Measurements from ENCODE around the gene ANXA11.
"Not testable (repeated sequence)": the region's sequence is repeated elsewhere in the genome, so short reads cannot be mapped to it uniquely, and the experiment has no call there.

Gene ANXA11

DNA sequence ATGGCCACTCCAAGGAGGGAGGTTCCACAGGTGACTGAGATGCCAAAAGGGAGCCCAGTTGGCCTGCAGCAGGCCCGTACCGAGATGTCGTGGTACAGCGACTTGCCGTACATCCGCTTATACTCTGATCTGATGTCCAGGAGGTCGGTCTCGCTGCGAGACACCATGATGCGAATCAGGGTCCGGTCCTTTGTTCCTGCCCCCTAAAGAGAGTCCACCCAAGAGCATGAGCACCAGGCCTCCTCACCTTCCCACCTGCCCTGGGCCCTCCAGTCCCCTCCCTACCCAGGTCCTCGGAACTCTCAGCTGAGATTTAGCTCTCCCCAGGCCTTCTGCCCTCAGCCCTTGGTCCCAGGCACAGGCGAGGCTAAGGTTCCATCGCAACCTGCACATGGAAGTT lies 47.8 kb downstream of the ANXA11 start:
- peaks cover 70% of the 10 kb centered on the region for H3K36me3 Mint-ChIP-seq (ENCODE audit: low read depth)
- H3K27me3 Mint-ChIP-seq (ENCODE audit: low read depth): no peaks in the 10 kb centered on the region
- H3K4me3 Mint-ChIP-seq: no peak overlapping the region
- peaks cover 10% of the 10 kb centered on the region for H3K4me1 Mint-ChIP-seq (ENCODE audit: low read depth)
- no peak overlapping the region for H3K27ac Mint-ChIP-seq
- H3K9me3 Mint-ChIP-seq: no peaks in the 10 kb centered on the region

DNA sequence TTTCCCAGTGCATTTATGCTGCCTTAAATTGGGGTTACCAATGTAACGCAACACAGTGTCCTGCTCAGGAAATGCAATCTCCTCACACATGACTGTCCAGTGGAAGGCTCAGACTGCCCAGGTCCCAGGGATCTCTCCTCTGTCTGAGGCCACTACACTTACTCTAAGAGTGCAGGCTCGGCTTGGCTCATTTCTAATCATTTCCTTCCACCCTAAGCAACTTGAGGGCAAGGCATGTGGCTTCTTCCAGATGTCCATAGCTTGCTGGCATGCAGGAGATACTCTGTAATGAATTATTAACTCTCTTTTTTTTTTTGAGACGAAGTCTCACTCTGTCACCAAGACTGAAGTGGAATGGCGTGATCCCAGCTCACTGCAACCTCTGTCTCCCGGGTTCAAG lies 49.1 kb downstream of the ANXA11 start:
- no peaks in the 10 kb centered on the region for H3K27me3 Mint-ChIP-seq (ENCODE audit: low read depth)
- H3K36me3 Mint-ChIP-seq (ENCODE audit: low read depth): peaks cover 63% of the 10 kb centered on the region
- H3K9me3 Mint-ChIP-seq: no peaks in the 10 kb centered on the region
- peaks cover 10% of the 10 kb centered on the region for H3K4me1 Mint-ChIP-seq (ENCODE audit: low read depth)
- H3K27ac Mint-ChIP-seq: no peak overlapping the region
- no peak overlapping the region for H3K4me3 Mint-ChIP-seq

DNA sequence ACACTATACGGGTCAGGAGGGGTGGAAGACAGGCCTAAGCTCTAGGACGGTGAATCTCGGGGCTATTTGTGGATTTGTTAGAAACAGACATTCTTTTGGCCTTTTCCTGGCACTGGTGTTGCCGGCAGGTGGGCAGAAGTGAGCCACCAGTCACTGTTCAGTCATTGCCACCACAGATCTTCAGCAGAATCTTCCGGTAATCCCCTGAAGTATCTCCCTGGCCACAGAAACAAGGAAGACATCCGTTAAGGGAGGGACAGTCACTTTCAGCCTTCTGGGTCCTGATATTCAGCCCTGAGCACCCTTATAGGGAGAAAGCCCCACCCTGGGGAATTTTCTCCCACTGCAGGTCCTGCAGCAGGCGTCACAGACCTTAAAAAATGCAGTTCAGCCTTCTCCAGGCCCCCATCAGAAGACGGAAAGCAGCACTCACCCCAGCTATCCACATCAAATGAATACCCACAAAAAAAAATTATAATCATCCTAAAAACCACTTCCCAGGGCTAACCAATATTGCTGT lies 49.6 kb downstream of the ANXA11 start:
- Mint-ChIP-seq H3K4me3 (no peak overlapping the region), H3K27ac (no peak overlapping the region), H3K4me1 (ENCODE audit: low read depth) (peaks cover 10% of the 10 kb centered on the region), H3K36me3 (ENCODE audit: low read depth) (peaks cover 62% of the 10 kb centered on the region), H3K27me3 (ENCODE audit: low read depth) (no peaks in the 10 kb centered on the region), H3K9me3 (no peaks in the 10 kb centered on the region)

GRCh38 chr10:80154978-80155695 lies 50.2 kb downstream of the ANXA11 start:
- H3K27ac Mint-ChIP-seq: no peak overlapping the region
- H3K9me3 Mint-ChIP-seq: no peaks in the 10 kb centered on the region
- H3K36me3 Mint-ChIP-seq (ENCODE audit: low read depth): peaks cover 64% of the 10 kb centered on the region
- no peak overlapping the region for H3K4me3 Mint-ChIP-seq
- H3K4me1 Mint-ChIP-seq (ENCODE audit: low read depth): peaks cover 10% of the 10 kb centered on the region
- no peaks in the 10 kb centered on the region for H3K27me3 Mint-ChIP-seq (ENCODE audit: low read depth)

DNA sequence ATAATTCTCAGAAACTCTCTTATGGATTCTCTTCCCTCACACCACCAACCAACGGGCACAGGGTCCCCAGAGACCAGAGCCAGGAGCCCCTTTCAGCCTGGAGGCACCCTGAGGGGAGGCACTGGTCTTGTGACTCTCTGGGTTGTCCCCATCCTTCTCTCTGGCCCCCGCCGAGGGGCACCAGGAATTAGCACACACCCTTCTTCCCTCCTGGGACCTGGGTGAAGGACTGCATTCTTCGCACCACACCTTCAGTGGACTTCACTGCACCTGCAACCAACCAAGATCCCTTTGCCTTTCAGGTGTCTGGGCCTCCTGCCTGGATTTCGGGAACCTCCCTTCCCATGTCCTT lies 50.7 kb downstream of the ANXA11 start:
- no peaks in the 10 kb centered on the region for H3K27me3 Mint-ChIP-seq (ENCODE audit: low read depth)
- no peaks in the 10 kb centered on the region for H3K9me3 Mint-ChIP-seq
- peaks cover 8% of the 10 kb centered on the region for H3K4me1 Mint-ChIP-seq (ENCODE audit: low read depth)
- no peak overlapping the region for H3K4me3 Mint-ChIP-seq
- H3K27ac Mint-ChIP-seq: no peak overlapping the region
- peaks cover 64% of the 10 kb centered on the region for H3K36me3 Mint-ChIP-seq (ENCODE audit: low read depth)

GRCh38 chr10:80153460-80153859 lies 51.9 kb downstream of the ANXA11 start:
- Mint-ChIP-seq H3K36me3 (ENCODE audit: low read depth) (peaks cover 66% of the 10 kb centered on the region), H3K4me3 (no peak overlapping the region), H3K27me3 (ENCODE audit: low read depth) (no peaks in the 10 kb centered on the region), H3K9me3 (no peaks in the 10 kb centered on the region), H3K4me1 (ENCODE audit: low read depth) (no peaks in the 10 kb centered on the region), H3K27ac (no peak overlapping the region)

- Mint-ChIP-seq H3K4me3 (no peak overlapping the region), H3K27me3 (ENCODE audit: low read depth) (no peaks in the 10 kb centered on the region), H3K9me3 (no peaks in the 10 kb centered on the region), H3K36me3 (ENCODE audit: low read depth) (peaks cover 60% of the 10 kb centered on the region), H3K4me1 (ENCODE audit: low read depth) (no peaks in the 10 kb centered on the region), H3K27ac (no peak overlapping the region)
Measured at GRCh38 chr10:80152820-80153219, 52.5 kb downstream of the ANXA11 start.

DNA sequence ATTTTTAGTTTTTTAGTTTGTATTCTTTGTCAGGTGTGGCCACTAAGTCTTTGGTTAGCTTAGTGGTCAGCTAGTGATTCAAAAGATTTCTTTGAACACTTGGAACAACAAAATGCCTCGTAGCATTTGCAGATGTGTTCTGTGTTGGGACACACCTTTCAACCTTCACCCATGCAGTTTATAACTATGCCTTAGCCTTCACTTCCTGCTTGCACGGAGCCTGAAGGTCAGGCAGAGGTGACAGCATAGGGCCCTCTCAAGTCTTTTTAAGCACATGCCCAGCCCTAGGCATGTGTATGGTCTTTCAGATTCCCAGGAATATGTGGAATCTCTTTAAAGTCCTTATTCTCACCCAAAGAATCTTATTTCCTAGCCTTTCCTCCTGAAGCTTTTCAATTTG lies 55.2 kb downstream of the ANXA11 start:
- peaks cover 6% of the 10 kb centered on the region for H3K4me1 Mint-ChIP-seq (ENCODE audit: low read depth)
- no peak overlapping the region for H3K4me3 Mint-ChIP-seq
- no peaks in the 10 kb centered on the region for H3K27me3 Mint-ChIP-seq (ENCODE audit: low read depth)
- no peak overlapping the region for H3K27ac Mint-ChIP-seq
- H3K36me3 Mint-ChIP-seq (ENCODE audit: low read depth): peaks cover 47% of the 10 kb centered on the region
- no peaks in the 10 kb centered on the region for H3K9me3 Mint-ChIP-seq

DNA sequence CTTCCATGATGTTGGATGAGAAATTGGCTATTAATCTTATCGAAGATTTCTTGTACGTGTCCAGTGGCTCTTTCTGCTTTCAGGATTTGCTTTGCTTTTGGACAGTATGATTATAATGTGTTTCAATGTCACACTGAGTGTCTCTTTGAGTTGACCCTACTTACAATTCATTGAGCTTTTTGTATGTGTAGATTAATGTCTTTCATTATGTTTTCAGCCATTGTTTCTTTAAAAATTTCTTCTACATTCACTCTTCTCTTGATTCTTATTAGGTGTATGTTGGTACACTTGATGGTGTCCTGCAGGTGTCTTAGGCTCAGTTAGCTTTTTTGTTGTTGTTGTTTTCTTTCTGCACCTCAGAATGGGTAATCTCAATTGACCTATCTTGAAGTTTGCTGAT lies 56.2 kb downstream of the ANXA11 start:
- Mint-ChIP-seq H3K4me3 (no peak overlapping the region), H3K9me3 (no peaks in the 10 kb centered on the region), H3K4me1 (ENCODE audit: low read depth) (peaks cover 13% of the 10 kb centered on the region), H3K36me3 (ENCODE audit: low read depth) (peaks cover 41% of the 10 kb centered on the region), H3K27ac (no peak overlapping the region), H3K27me3 (ENCODE audit: low read depth) (no peaks in the 10 kb centered on the region)

GRCh38 chr10:80148166-80148805 lies 57.1 kb downstream of the ANXA11 start:
- Mint-ChIP-seq H3K4me1 (ENCODE audit: low read depth) (peaks cover 18% of the 10 kb centered on the region), H3K9me3 (no peaks in the 10 kb centered on the region), H3K27me3 (ENCODE audit: low read depth) (no peaks in the 10 kb centered on the region), H3K36me3 (ENCODE audit: low read depth) (peaks cover 35% of the 10 kb centered on the region), H3K27ac (no peak overlapping the region), H3K4me3 (no peak overlapping the region)

DNA sequence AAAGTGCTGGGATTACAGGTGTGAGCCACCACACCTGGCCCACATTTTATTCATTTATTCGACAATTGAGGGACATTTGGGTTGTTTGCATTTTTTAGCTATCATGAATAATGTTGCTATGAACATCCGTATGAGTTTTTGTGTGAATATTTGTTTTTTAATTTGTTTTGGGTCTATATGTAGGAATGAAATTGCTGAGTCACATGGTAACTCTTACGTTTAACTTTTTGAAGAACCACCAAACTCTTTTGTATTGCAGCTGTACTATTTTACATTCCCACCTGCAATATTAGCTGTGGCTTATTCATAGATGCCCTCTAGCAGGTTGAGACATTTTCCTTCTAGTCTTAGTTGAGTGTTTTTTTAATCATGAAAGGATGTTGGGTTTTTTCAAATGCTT lies 58.4 kb downstream of the ANXA11 start:
- Mint-ChIP-seq H3K27me3 (ENCODE audit: low read depth) (no peaks in the 10 kb centered on the region), H3K27ac (no peak overlapping the region), H3K4me3 (no peak overlapping the region), H3K9me3 (no peaks in the 10 kb centered on the region), H3K36me3 (ENCODE audit: low read depth) (peaks cover 30% of the 10 kb centered on the region), H3K4me1 (ENCODE audit: low read depth) (peaks cover 18% of the 10 kb centered on the region)

DNA sequence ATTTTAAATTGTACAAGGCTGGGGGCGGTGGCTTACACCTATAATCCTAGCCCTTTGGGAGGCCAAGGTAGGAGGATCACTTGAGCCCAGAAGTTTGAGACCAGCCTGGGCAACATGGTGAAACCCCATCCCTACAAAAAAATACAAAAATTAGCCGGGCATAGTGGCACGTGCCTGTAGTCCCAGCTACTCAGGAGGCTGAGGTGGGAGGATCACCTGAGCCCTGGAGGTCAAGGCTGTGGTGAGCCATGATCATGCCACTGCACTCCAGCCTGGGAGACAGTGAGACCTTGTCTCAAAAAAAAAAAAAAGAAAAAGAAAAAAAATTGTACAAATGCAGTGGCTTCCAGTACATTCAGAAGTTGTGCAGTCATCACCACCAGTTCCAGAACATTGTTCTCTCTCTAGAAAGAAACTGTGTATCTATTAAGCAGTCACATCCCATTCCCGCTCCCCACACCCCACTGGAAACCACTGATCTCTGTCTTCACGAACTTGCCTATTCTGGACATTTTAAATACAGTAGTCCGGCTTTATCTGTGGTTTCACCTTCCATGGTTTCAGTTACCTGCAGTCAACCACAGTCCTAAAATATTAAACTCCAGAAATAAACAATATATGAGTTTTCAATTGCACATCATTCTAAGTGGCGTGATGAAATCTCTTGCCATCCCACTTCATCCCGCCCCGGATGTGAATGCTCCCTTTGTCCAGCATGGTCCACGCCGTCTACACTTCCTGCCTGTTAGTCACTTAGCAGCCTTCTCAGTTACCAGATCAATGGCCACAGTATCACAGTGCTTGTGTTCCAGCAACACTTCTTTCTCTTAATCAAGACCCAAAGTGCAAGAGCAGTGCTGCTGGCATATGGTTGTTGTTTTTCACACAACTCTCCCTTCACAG lies 59.7 kb downstream of the ANXA11 start:
- Mint-ChIP-seq H3K4me1 (ENCODE audit: low read depth) (peaks cover 18% of the 10 kb centered on the region), H3K36me3 (ENCODE audit: low read depth) (peaks cover 22% of the 10 kb centered on the region), H3K27ac (peak overlapping the region; percentile 66)
- H3K4me3 Mint-ChIP-seq; H3K9me3 Mint-ChIP-seq; H3K27me3 Mint-ChIP-seq (ENCODE audit: low read depth): not testable (repeated sequence)

- H3K27ac Mint-ChIP-seq: peak overlapping the region; percentile 63
Measured at GRCh38 chr10:80144696-80145131, 60.6 kb downstream of the ANXA11 start.

GRCh38 chr10:80144067-80144695 lies 61.2 kb downstream of the ANXA11 start:
- Mint-ChIP-seq H3K9me3 (no peaks in the 10 kb centered on the region), H3K27me3 (ENCODE audit: low read depth) (no peaks in the 10 kb centered on the region), H3K27ac (peak overlapping the region; percentile 63), H3K36me3 (ENCODE audit: low read depth) (peaks cover 11% of the 10 kb centered on the region), H3K4me3 (peak overlapping the region; percentile 74), H3K4me1 (ENCODE audit: low read depth) (peaks cover 18% of the 10 kb centered on the region)

More at GRCh38 chr10:80144696-80145131, 60.6 kb downstream of the ANXA11 start:
- H3K4me1 Mint-ChIP-seq (ENCODE audit: low read depth): peaks cover 18% of the 10 kb centered on the region
- H3K27me3 Mint-ChIP-seq (ENCODE audit: low read depth): no peaks in the 10 kb centered on the region
- no peaks in the 10 kb centered on the region for H3K9me3 Mint-ChIP-seq
- peak overlapping the region; percentile 74 for H3K4me3 Mint-ChIP-seq
- peaks cover 16% of the 10 kb centered on the region for H3K36me3 Mint-ChIP-seq (ENCODE audit: low read depth)
